Heart left ventricle (tissue), 16 donors: ENCODE data around the gene ZNF76. TPM values are rescaled to one million over a fixed set of nuclear protein-coding genes. Genes with fewer than 3 reads are reported as not detected.
"Not testable (repeated sequence)": the region's sequence is repeated elsewhere in the genome, so short reads cannot be mapped to it uniquely, and the experiment has no call there.

ENCODE experiments used
- ATAC-seq, 4 donors: fragments of 200-7000 bp; cut with Tn5 transposase; one replicate each; pipeline ENCODE4 v1.9.1; 2020 to 2022; ENCODE audit warnings: moderate library complexity in 4 of 4, mild to moderate bottlenecking in 3 of 4, moderate number of reproducible peaks in 1 of 4
- DNase-seq, 5 donors: peaks; one replicate each; pipeline ENCODE4 v3.0.0-alpha.2; 2020
- H3K27ac ChIP-seq, 12 donors: fragments of 200-600 bp; sonication (generic) in 4 of 12; one replicate each; pipeline versions ENCODE4 v1.5.0 to v1.8.0; 2016 to 2022; ENCODE audit warnings: mild to moderate bottlenecking in 2 of 12
- H3K27me3 ChIP-seq, 9 donors: fragments of 200-600 bp; sonication (generic) in 2 of 9; one replicate each; pipeline versions ENCODE4 v1.5.1 to v1.8.0; 2016 to 2022; ENCODE audit warnings: mild to moderate bottlenecking in 3 of 9
- H3K36me3 ChIP-seq, 9 donors: fragments of 200-600 bp; sonication (generic) in 2 of 9; one replicate each; pipeline versions ENCODE4 v1.5.0 to v1.8.0; 2018 to 2022; ENCODE audit warnings: mild to moderate bottlenecking in 2 of 9
- H3K4me1 ChIP-seq, 12 donors: fragments of 200-600 bp; sonication (generic) in 4 of 12; one replicate each; pipeline versions ENCODE4 v1.5.0 to v1.8.0; 2016 to 2022; ENCODE audit warnings: mild to moderate bottlenecking in 3 of 12
- H3K4me3 ChIP-seq, 12 donors: fragments of 200-600 bp; sonication (generic) in 4 of 12; one replicate each; pipeline versions ENCODE4 v1.5.0 to v1.8.0; 2017 to 2022; ENCODE audit warnings: mild to moderate bottlenecking in 9 of 12, moderate library complexity in 4 of 12
- H3K9me3 ChIP-seq, 12 donors: fragments of 200-600 bp; sonication (generic) in 4 of 12; one replicate each; pipeline versions ENCODE4 v1.5.0 to v1.8.0; 2016 to 2022; ENCODE audit warnings: mild to moderate bottlenecking in 1 of 12
- POLR2A ChIP-seq, 2 donors: fragments of 450-650 bp; IDR thresholded peaks; one replicate each; pipeline ENCODE4 v1.6.1; 2017; ENCODE audit warnings: antibody characterized with exemption in 2 of 2, mild to moderate bottlenecking in 2 of 2, moderate library complexity in 2 of 2
- WGBS, 4 donors: extraction: QIAGEN DNeasy Blood & Tissue Kit in 2 of 4; methylation state at CpG; one replicate each; pipeline versions ENCODE4 v1.1.5 to v1.1.7; 2013 to 2018; 5-methylcytosine and 5-hydroxymethylcytosine counted together
- intact Hi-C, 10 donors: fragments of 100-400 bp; cut with DNase I; formaldehyde crosslinking; loops; one replicate each; pipeline versions ENCODE4 v1.11.1 to v1.14.2; 2022
- polyA plus RNA-seq, 2 donors: library from polyadenylated mRNA; stranded (reverse); fragments of 200-250 nt; gene quantifications; one replicate each; pipeline ENCODE4 v1.2.3, GENCODE V29; 2013
- total RNA-seq, 9 donors: library from RNA; depleted of rRNA in 2 of 9; stranded (reverse); fragments of >200 nt in 2 of 9; fragmentation: NEBNext Ultra II Directional in 3 of 9; extraction: Animal tissue kit (Norgen Biotek cat#: 25700) in 3 of 9; gene quantifications; one replicate each; pipeline versions ENCODE4 v1.1.0 to v1.2.4, GENCODE V29; 2016 to 2023
- TF ChIP-seq, protein P1 (sequence below), 12 donors: fragments of 200-600 bp; sonication (generic) in 4 of 12; IDR thresholded peaks; one replicate each; pipeline versions ENCODE4 v1.5.0 to v1.8.0; 2018 to 2022; ENCODE audit warnings: antibody characterized with exemption in 12 of 12, mild to moderate bottlenecking in 5 of 12
- donor health status: ischemic (EF 13 %, LVEDD 7.1; RV severe dilation, severe dysfunction).
- donor health status: healthy with polysubstance abuse.
- donor health status: DM: no; HTN: yes; CAD: no.
- donor health status: DM: no; HTN: no; CAD: no.
- donor health status: ischemic (EF 25% LVEDD 6.9; RV normal size, moderate dysfunction).
- donor health status: ischemic (EF 25% LVEDD 5.7; RV mildly dilated, moderate dysfunction).
- donor health status: healthy.
- donor health status: DM: yes; HTN: yes; CAD: no.
- donor health status: ischemic (EF 35%, LVEDD 5.7; RV mildly dilated, moderate dysfunction).
- donor health status: nonischemic (EF 11% LVEDD 7.7; RV severe dilation, severe dysfunction).
- donor health status: DM: yes; HTN: yes; CAD: no.
- donor health status: PGD.
- donor health status: ischemic (EF 29% LVEDD 5.4; RV normal size, mild dysfunction).
- donor health status: nonischemic (EF 23%, LVEDD 6.1; RV moderate dilation, normal function).

ZNF76 gene
- total and polyA plus RNA-seq, 11 donors: 20.2 to 46.1 (median 33.0) TPM

DNA sequence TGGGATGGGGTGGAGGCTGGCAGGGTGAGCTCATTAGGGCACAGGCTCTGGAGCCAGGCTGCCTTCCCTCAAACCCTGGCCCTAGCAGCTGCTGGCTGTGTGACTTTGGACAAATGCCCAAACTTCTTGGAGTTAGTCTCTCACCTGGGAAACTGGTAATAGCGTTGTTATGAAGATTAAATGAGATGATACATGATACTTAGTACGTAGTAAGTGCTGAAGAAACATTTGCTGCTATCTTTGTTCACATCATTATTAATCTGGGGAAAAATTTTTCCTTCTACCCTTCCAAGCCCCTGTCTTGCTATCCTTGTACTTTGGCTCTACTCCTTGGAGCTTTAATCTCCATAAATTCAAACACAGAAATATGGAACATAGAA, 60.5 kb downstream of the ZNF76 start:
- Histone ChIP-seq H3K4me1 (peaks cover 0 to 20% (median 4%) of the 10 kb centered on the region in 12 donors), H3K4me3 (no peak overlapping the region), H3K36me3 (peaks cover 0 to 67% (median 0%) of the 10 kb centered on the region in 9 donors), H3K27me3 (no peaks in the 10 kb centered on the region), H3K9me3 (no peaks in the 10 kb centered on the region), H3K27ac (no peak overlapping the region)
- ATAC-seq: no peak
- no peak for TF ChIP-seq POLR2A (IDR thresholded peaks at IDR 0.05)
- TF ChIP-seq, protein P1, sequence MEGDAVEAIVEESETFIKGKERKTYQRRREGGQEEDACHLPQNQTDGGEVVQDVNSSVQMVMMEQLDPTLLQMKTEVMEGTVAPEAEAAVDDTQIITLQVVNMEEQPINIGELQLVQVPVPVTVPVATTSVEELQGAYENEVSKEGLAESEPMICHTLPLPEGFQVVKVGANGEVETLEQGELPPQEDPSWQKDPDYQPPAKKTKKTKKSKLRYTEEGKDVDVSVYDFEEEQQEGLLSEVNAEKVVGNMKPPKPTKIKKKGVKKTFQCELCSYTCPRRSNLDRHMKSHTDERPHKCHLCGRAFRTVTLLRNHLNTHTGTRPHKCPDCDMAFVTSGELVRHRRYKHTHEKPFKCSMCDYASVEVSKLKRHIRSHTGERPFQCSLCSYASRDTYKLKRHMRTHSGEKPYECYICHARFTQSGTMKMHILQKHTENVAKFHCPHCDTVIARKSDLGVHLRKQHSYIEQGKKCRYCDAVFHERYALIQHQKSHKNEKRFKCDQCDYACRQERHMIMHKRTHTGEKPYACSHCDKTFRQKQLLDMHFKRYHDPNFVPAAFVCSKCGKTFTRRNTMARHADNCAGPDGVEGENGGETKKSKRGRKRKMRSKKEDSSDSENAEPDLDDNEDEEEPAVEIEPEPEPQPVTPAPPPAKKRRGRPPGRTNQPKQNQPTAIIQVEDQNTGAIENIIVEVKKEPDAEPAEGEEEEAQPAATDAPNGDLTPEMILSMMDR (IDR thresholded peaks at IDR 0.05): no peak
- WGBS, 4 donors: 91 to 97% (median 94%) methylated on average over 2 of the region's 2 CpGs
- intact Hi-C loops: loop anchor here in 1 of 10 donors (5.0 kb wide), 1 partner anchor 33 kb away; no protein-coding TSS in a partner anchor
- DNase-seq: no peak

DNA sequence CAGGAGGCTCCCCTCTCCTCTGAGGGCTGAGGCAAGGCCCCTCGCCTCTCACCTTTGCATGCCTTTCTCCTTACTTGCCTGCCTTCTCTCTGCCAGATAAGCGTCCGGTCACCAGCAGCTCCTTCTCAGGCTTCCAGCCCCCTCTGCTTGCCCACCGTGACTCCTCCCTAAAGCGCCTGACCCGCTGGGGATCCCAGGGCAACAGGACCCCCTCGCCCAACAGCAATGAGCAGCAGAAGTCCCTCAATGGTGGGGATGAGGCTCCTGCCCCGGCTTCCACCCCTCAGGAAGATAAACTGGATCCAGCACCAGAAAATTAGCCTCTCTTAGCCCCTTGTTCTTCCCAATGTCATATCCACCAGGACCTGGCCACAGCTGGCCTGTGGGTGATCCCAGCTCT, 61.6 kb downstream of the ZNF76 start:
- 89 to 94% (median 90%) methylated on average over 8 of the region's 8 CpGs for WGBS, 4 donors
- no peaks in the 10 kb centered on the region for H3K9me3 ChIP-seq
- peaks cover 0 to 67% (median 0%) of the 10 kb centered on the region in 9 donors for H3K36me3 ChIP-seq
- H3K27me3 ChIP-seq: no peaks in the 10 kb centered on the region
- H3K27ac ChIP-seq: no peak overlapping the region
- intact Hi-C loops: loop anchor here in 1 of 10 donors (5.0 kb wide), 1 partner anchor 34 kb away; no protein-coding TSS in a partner anchor
- DNase-seq: no peak
- TF ChIP-seq, protein P1 (IDR thresholded peaks at IDR 0.05): no peak
- TF ChIP-seq POLR2A (IDR thresholded peaks at IDR 0.05): no peak
- no peak for ATAC-seq
- peaks cover 0 to 20% (median 4%) of the 10 kb centered on the region in 12 donors for H3K4me1 ChIP-seq
- no peak overlapping the region for H3K4me3 ChIP-seq

DNA sequence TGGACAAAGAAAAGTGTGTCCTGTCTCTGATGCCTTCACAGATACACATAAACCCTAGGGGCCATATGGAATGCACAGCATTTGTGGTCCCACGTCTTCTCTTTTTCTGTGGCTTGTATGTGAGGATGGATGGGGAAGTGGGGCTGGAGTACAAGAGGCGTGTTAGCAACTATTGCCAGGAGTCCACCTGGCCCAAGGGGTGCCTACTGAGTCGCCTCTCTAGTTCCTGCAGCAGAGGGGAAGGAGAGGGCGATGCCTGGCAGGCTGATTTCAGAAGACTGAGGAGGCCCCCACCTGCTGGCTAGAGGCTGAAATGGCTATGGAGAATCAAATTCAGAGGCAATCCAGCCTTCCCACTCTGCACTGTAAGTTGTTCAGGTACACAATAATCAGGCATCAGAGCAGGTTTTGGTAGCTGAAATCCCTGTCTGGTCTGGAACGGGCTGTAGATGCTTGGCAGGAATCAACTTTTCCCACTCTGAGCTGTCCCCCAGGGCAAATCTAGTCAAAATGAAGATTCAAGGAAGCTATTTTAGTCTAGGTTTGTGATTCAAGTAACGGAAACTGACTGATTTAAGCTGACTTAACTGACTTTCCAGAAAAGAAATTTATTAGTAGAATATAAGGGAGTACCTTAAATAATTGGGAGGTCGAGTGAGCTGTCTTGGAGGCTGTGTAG, 68.0 kb downstream of the ZNF76 start:
- no peaks in the 10 kb centered on the region for H3K9me3 ChIP-seq
- 31 to 49% (median 37%) methylated on average over 5 to 7 of the region's 7 CpGs for WGBS, 4 donors
- H3K4me3 ChIP-seq: no peak overlapping the region
- ATAC-seq (peak; percentile 67 to 85 (median 83)), DNase-seq (peak in 4 of 5 donors; percentile 41 to 74 (median 60))
- no peaks in the 10 kb centered on the region for H3K27me3 ChIP-seq
- no peak overlapping the region for H3K27ac ChIP-seq
- TF ChIP-seq, protein P1 (IDR thresholded peaks at IDR 0.05): peak; percentile 27 to 66 (median 51)
- TF ChIP-seq POLR2A (IDR thresholded peaks at IDR 0.05): no peak
- H3K4me1 ChIP-seq: peaks cover 0 to 8% (median 0%) of the 10 kb centered on the region in 12 donors
- intact Hi-C loops: loop anchor here in 5 of 10 donors (2.0 to 5.0 kb wide), 4 partner anchors 31 to 180 kb away; partner anchors contain the start of gene DEF6 (in 1 of the 5)
- peaks cover 0 to 9% (median 0%) of the 10 kb centered on the region in 9 donors for H3K36me3 ChIP-seq

DNA sequence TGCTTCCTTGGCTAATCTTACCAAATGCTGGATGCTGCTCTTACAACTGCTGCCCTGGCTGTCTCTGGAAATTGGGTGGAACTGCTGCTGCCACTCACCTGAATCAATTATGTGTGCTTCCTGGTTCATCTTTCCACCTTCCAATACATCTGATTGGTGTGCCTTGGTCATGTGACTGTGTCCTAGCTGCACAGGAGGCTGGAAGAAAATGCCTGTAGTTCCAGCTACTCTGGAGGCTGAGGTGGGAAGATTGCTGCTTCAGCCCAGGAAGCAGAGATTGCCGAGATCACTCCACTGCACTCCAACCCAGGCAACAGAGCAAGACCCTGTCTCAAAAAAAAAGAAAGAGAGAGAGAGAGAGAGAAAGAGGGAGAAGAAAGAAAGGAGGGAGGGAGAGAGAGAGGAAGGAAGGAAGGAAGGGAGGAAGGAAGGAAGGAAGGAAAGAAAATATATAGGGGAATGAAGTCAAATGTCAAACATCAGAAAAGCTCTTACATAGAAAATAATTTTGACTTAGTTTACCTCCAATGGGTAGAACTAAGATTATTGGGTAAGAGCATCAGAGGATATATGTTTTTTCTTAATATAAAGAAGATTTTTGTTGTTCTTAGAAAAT, 68.7 kb downstream of the ZNF76 start:
- H3K9me3 ChIP-seq: no peaks in the 10 kb centered on the region
- ATAC-seq (no peak), DNase-seq (no peak)
- TF ChIP-seq, protein P1 (IDR thresholded peaks at IDR 0.05): no peak
- no peak for TF ChIP-seq POLR2A (IDR thresholded peaks at IDR 0.05)
- peaks cover 0 to 8% (median 0%) of the 10 kb centered on the region in 12 donors for H3K4me1 ChIP-seq
- no peaks in the 10 kb centered on the region for H3K27me3 ChIP-seq
- H3K4me3 ChIP-seq: no peak overlapping the region
- peaks cover 0 to 2% (median 0%) of the 10 kb centered on the region in 9 donors for H3K36me3 ChIP-seq
- H3K27ac ChIP-seq: no peak overlapping the region
- WGBS, 4 donors: 83 to 96% (median 94%) methylated on average over 1 of the region's 1 CpG
- intact Hi-C loops: loop anchor here in 4 of 10 donors (5.0 kb wide), 2 partner anchors 36 to 181 kb away; no protein-coding TSS in a partner anchor

DNA sequence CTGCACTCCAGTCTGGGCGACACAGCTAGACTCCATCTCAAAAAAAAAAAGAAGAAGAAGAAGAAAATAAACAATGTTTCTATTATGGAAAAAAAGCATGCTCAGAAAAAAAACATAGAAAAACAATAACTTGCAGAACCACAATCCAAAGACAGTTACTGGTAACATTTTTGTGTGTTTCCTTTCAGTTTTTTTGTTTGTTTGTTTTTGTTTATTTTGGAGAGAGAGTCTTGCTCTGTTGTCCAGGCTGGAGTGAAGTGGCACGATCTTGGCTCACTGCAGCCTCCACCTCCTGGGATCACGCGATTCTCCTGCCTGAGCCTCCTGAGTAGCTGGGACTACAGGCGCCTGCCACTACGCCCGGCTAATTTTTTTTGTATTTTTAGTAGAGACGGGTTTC, 69.4 kb downstream of the ZNF76 start:
- H3K4me1 ChIP-seq, H3K4me3 ChIP-seq, DNase-seq, ATAC-seq, H3K27me3 ChIP-seq, H3K27ac ChIP-seq, H3K9me3 ChIP-seq, H3K36me3 ChIP-seq: not testable (repeated sequence)
- WGBS, 4 donors: 93 to 96% (median 94%) methylated on average over 8 of the region's 8 CpGs
- intact Hi-C loops: loop anchor here in 4 of 10 donors (5.0 kb wide), 2 partner anchors 37 to 182 kb away; no protein-coding TSS in a partner anchor
